Measurements from ENCODE around the gene DYNLT2B. TPM values are rescaled to one million over a fixed set of nuclear protein-coding genes. Genes with fewer than 3 reads are reported as not detected.

The DYNLT2B gene
- total RNA-seq, 2 donors from 2014 or later = 18.9 to 20.4 TPM

- peak overlapping the region; percentile 1 to 48 for H3K4me3 Mint-ChIP-seq
- H3K36me3 Mint-ChIP-seq (ENCODE audit: insufficient read depth in 2 of 2) = peaks cover 0 to 6% of the 10 kb centered on the region in 2 donors
- H3K9me3 Mint-ChIP-seq = no peaks in the 10 kb centered on the region
- no peaks in the 10 kb centered on the region for H3K27me3 Mint-ChIP-seq (ENCODE audit: low read depth)
- peak overlapping the region; percentile 3 for H3K27ac Mint-ChIP-seq
- DNase-seq (peak; percentile 49 to 52), ATAC-seq (replicated peaks in 1 of 2) (peak; percentile 61 to 63)
- peaks cover 81% of the 10 kb centered on the region for H3K4me1 Mint-ChIP-seq (ENCODE audit: low read depth)
Observed at GRCh38 chr3:196280689-196281440, 37.2 kb downstream of the DYNLT2B start.

GRCh38 chr3:196275126-196275525 is 42.9 kb downstream of the DYNLT2B start:
- no peak for ATAC-seq (replicated peaks in 1 of 2)
- Mint-ChIP-seq H3K27me3 (ENCODE audit: low read depth) (no peaks in the 10 kb centered on the region), H3K4me1 (ENCODE audit: low read depth) (peaks cover 84% of the 10 kb centered on the region), H3K27ac (peak overlapping the region; percentile 97), H3K36me3 (ENCODE audit: insufficient read depth in 2 of 2) (peaks cover 7 to 18% of the 10 kb centered on the region in 2 donors), H3K4me3 (peak overlapping the region; percentile 65 to 90), H3K9me3 (peaks cover 0 to 1% of the 10 kb centered on the region in 2 donors)
- no peak for DNase-seq

GRCh38 chr3:196274585-196274984 is 43.5 kb downstream of the DYNLT2B start:
- DNase-seq = peak; percentile 75 to 79
- Mint-ChIP-seq H3K36me3 (ENCODE audit: insufficient read depth in 2 of 2) (peaks cover 9 to 18% of the 10 kb centered on the region in 2 donors), H3K27ac (peak overlapping the region; percentile 97), H3K9me3 (peaks cover 0 to 1% of the 10 kb centered on the region in 2 donors), H3K27me3 (ENCODE audit: low read depth) (no peaks in the 10 kb centered on the region), H3K4me3 (peak overlapping the region; percentile 65 to 90), H3K4me1 (ENCODE audit: low read depth) (peaks cover 83% of the 10 kb centered on the region)
- ATAC-seq (replicated peaks in 1 of 2) = peak; percentile 89 to 90

GRCh38 chr3:196273655-196274054 is 44.4 kb downstream of the DYNLT2B start:
- H3K9me3 Mint-ChIP-seq = peaks cover 0 to 1% of the 10 kb centered on the region in 2 donors
- peaks cover 73% of the 10 kb centered on the region for H3K4me1 Mint-ChIP-seq (ENCODE audit: low read depth)
- no peaks in the 10 kb centered on the region for H3K27me3 Mint-ChIP-seq (ENCODE audit: low read depth)
- H3K4me3 Mint-ChIP-seq = peak overlapping the region in 1 of 2 donors; percentile 65
- H3K36me3 Mint-ChIP-seq (ENCODE audit: insufficient read depth in 2 of 2) = peaks cover 13 to 23% of the 10 kb centered on the region in 2 donors
- DNase-seq (peak in 1 of 2 donors; percentile 8), ATAC-seq (replicated peaks in 1 of 2) (no peak)
- peak overlapping the region; percentile 93 for H3K27ac Mint-ChIP-seq

GRCh38 chr3:196272826-196273225 is 45.2 kb downstream of the DYNLT2B start:
- H3K4me1 Mint-ChIP-seq (ENCODE audit: low read depth) = peaks cover 65% of the 10 kb centered on the region
- no peaks in the 10 kb centered on the region for H3K27me3 Mint-ChIP-seq (ENCODE audit: low read depth)
- H3K4me3 Mint-ChIP-seq = peak overlapping the region; percentile 36 to 60
- peaks cover 13 to 20% of the 10 kb centered on the region in 2 donors for H3K36me3 Mint-ChIP-seq (ENCODE audit: insufficient read depth in 2 of 2)
- H3K27ac Mint-ChIP-seq = peak overlapping the region; percentile 93
- H3K9me3 Mint-ChIP-seq = peaks cover 0 to 1% of the 10 kb centered on the region in 2 donors
- DNase-seq = no peak
- ATAC-seq (replicated peaks in 1 of 2) = no peak

DNA sequence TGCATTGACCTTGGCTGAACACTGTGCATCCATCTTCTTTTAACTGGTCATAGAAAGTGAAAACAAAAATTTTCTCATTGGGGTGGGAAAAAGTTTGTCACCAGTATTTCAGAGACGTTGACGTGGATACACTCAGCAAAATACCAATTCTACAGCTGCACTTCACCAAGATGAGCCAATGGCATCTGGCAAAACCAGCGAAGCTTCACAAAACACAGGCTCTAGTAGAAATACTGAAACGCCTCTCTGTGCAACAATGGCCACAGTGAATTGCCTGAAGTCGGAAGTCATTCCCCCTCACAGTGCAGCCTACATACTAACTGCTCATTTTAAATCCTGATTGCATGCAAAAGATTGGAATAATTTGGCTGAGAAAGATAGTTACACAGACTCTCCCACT is 47.5 kb downstream of the DYNLT2B start:
- Mint-ChIP-seq H3K36me3 (ENCODE audit: insufficient read depth in 2 of 2) (peaks cover 13 to 23% of the 10 kb centered on the region in 2 donors), H3K4me3 (no peak overlapping the region), H3K27me3 (ENCODE audit: low read depth) (no peaks in the 10 kb centered on the region), H3K4me1 (ENCODE audit: low read depth) (peaks cover 47% of the 10 kb centered on the region), H3K9me3 (peaks cover 0 to 1% of the 10 kb centered on the region in 2 donors), H3K27ac (peak overlapping the region; percentile 56)
- ATAC-seq (replicated peaks in 1 of 2) (no peak), DNase-seq (no peak)

- Mint-ChIP-seq H3K4me3 (no peak overlapping the region), H3K27me3 (ENCODE audit: low read depth) (no peaks in the 10 kb centered on the region), H3K9me3 (no peaks in the 10 kb centered on the region), H3K36me3 (ENCODE audit: insufficient read depth in 2 of 2) (peaks cover 15 to 22% of the 10 kb centered on the region in 2 donors), H3K4me1 (ENCODE audit: low read depth) (peaks cover 27% of the 10 kb centered on the region), H3K27ac (peak overlapping the region; percentile 63)
- no peak for ATAC-seq (replicated peaks in 1 of 2)
- DNase-seq = no peak
Observed at GRCh38 chr3:196268284-196269163, 49.5 kb downstream of the DYNLT2B start.

DNA sequence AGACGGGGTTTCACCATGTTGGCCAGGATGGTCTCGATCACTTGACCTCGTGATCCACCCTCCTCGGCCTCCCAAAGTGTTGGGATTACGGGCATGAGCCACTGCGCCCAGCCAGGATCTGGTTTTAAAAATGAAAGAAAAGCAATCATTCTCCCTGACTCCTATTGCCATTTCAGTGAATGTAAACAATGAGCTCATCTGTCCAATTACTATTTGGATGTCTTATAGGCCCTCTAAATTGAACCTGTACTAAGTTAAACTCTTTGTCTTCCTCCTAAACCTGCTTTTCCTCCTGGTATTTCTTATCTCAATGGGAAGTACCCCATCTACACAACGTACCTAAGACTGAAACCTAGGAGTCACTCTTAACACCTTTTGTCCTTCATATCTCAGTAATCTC is 54.2 kb downstream of the DYNLT2B start:
- peaks cover 8 to 12% of the 10 kb centered on the region in 2 donors for H3K36me3 Mint-ChIP-seq (ENCODE audit: insufficient read depth in 2 of 2)
- no peak overlapping the region for H3K27ac Mint-ChIP-seq
- peaks cover 5% of the 10 kb centered on the region for H3K4me1 Mint-ChIP-seq (ENCODE audit: low read depth)
- ATAC-seq (replicated peaks in 1 of 2) (no peak), DNase-seq (no peak)
- H3K4me3 Mint-ChIP-seq = no peak overlapping the region
- peaks cover 0 to 2% of the 10 kb centered on the region in 2 donors for H3K9me3 Mint-ChIP-seq
- no peaks in the 10 kb centered on the region for H3K27me3 Mint-ChIP-seq (ENCODE audit: low read depth)

- no peaks in the 10 kb centered on the region for H3K27me3 Mint-ChIP-seq (ENCODE audit: low read depth)
- H3K27ac Mint-ChIP-seq = peak overlapping the region; percentile 78
- H3K36me3 Mint-ChIP-seq (ENCODE audit: insufficient read depth in 2 of 2) = peaks cover 9 to 10% of the 10 kb centered on the region in 2 donors
Observed at GRCh38 chr3:196260784-196261183, 57.3 kb downstream of the DYNLT2B start.

GRCh38 chr3:196255776-196256175 is 62.3 kb downstream of the DYNLT2B start:
- no peaks in the 10 kb centered on the region for H3K27me3 Mint-ChIP-seq (ENCODE audit: low read depth)
- no peak overlapping the region for H3K27ac Mint-ChIP-seq
- no peak for ATAC-seq (replicated peaks in 1 of 2)
- peaks cover 9% of the 10 kb centered on the region for H3K4me1 Mint-ChIP-seq (ENCODE audit: low read depth)
- no peak overlapping the region for H3K4me3 Mint-ChIP-seq
- peaks cover 2 to 5% of the 10 kb centered on the region in 2 donors for H3K36me3 Mint-ChIP-seq (ENCODE audit: insufficient read depth in 2 of 2)
- no peak for DNase-seq
- H3K9me3 Mint-ChIP-seq = no peaks in the 10 kb centered on the region

More at GRCh38 chr3:196260784-196261183, 57.3 kb downstream of the DYNLT2B start:
- H3K9me3 Mint-ChIP-seq = peaks cover 0 to 2% of the 10 kb centered on the region in 2 donors
- no peak overlapping the region for H3K4me3 Mint-ChIP-seq
- ATAC-seq (replicated peaks in 1 of 2) = no peak
- no peak for DNase-seq
- peaks cover 5% of the 10 kb centered on the region for H3K4me1 Mint-ChIP-seq (ENCODE audit: low read depth)

- DNase-seq (no peak), ATAC-seq (replicated peaks in 1 of 2) (no peak)
- Mint-ChIP-seq H3K27me3 (ENCODE audit: low read depth) (no peaks in the 10 kb centered on the region), H3K4me3 (no peak overlapping the region), H3K4me1 (ENCODE audit: low read depth) (peaks cover 9% of the 10 kb centered on the region), H3K27ac (peak overlapping the region; percentile 0), H3K36me3 (ENCODE audit: insufficient read depth in 2 of 2) (peaks cover 2 to 5% of the 10 kb centered on the region in 2 donors), H3K9me3 (no peaks in the 10 kb centered on the region)
Observed at GRCh38 chr3:196254376-196255283, 63.4 kb downstream of the DYNLT2B start.

GRCh38 chr3:196251918-196252317 is 66.1 kb downstream of the DYNLT2B start:
- Mint-ChIP-seq H3K9me3 (no peaks in the 10 kb centered on the region), H3K27me3 (ENCODE audit: low read depth) (no peaks in the 10 kb centered on the region), H3K36me3 (ENCODE audit: insufficient read depth in 2 of 2) (peaks cover 2 to 6% of the 10 kb centered on the region in 2 donors), H3K4me1 (ENCODE audit: low read depth) (peaks cover 4% of the 10 kb centered on the region), H3K4me3 (no peak overlapping the region), H3K27ac (no peak overlapping the region)
- ATAC-seq (replicated peaks in 1 of 2) (no peak), DNase-seq (no peak)

All from activated T-cell treated with anti-CD3 and anti-CD28 coated beads, Interleukin-2, amount 50 U/mL, for 72 hours (primary cell).